Nephron (organoid): Measurements from ENCODE around the gene CASP7.
A peak's percentile ranks its signal among the peaks of the same experiment; 100 is the strongest.

ENCODE experiments used
- H3K27ac Mint-ChIP-seq, 3 experiments: 2 replicates each; pipeline ENCODE4 v1.8.0; 2020; ENCODE audit warnings: mixed read lengths in 3 of 3, mild to moderate bottlenecking in 2 of 3, moderate library complexity in 1 of 3
- H3K27me3 Mint-ChIP-seq: 2 replicates; pipeline ENCODE4 v1.8.0; 2021; ENCODE audit warnings: low read depth, mild to moderate bottlenecking, moderate library complexity, mixed read lengths
- H3K36me3 Mint-ChIP-seq: 2 replicates; pipeline ENCODE4 v1.8.0; 2020; ENCODE audit warnings: low read depth, mixed read lengths
- H3K4me1 Mint-ChIP-seq: 2 replicates; pipeline ENCODE4 v1.8.0; 2020; ENCODE audit warnings: mixed read lengths
- H3K4me3 Mint-ChIP-seq, 3 experiments: 2 replicates each; pipeline ENCODE4 v1.8.0; 2020; ENCODE audit warnings: mild to moderate bottlenecking in 3 of 3, mixed read lengths in 3 of 3, moderate library complexity in 2 of 3
- H3K9me3 Mint-ChIP-seq: 2 replicates; pipeline ENCODE4 v1.8.0; 2020; ENCODE audit warnings: mixed read lengths
- TF ChIP-seq, protein P1 (sequence below), 3 experiments: fragments of 200-600 bp; sonication (generic); IDR thresholded peaks; one replicate each; pipeline ENCODE4 v1.5.0; 2021; ENCODE audit warnings: antibody characterized with exemption in 3 of 3; ENCODE audit not compliant: unreplicated experiment in 3 of 3

The CASP7 gene

GRCh38 chr10:113695691-113696090 lies 16.0 kb downstream of the CASP7 start:
- TF ChIP-seq, protein P1, sequence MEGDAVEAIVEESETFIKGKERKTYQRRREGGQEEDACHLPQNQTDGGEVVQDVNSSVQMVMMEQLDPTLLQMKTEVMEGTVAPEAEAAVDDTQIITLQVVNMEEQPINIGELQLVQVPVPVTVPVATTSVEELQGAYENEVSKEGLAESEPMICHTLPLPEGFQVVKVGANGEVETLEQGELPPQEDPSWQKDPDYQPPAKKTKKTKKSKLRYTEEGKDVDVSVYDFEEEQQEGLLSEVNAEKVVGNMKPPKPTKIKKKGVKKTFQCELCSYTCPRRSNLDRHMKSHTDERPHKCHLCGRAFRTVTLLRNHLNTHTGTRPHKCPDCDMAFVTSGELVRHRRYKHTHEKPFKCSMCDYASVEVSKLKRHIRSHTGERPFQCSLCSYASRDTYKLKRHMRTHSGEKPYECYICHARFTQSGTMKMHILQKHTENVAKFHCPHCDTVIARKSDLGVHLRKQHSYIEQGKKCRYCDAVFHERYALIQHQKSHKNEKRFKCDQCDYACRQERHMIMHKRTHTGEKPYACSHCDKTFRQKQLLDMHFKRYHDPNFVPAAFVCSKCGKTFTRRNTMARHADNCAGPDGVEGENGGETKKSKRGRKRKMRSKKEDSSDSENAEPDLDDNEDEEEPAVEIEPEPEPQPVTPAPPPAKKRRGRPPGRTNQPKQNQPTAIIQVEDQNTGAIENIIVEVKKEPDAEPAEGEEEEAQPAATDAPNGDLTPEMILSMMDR (IDR thresholded peaks at IDR 0.05; ENCODE audit: unreplicated experiment in 3 of 3): no peak
- no peak overlapping the region for H3K27ac Mint-ChIP-seq
- peaks cover 31% of the 10 kb centered on the region for H3K9me3 Mint-ChIP-seq
- peaks cover 70% of the 10 kb centered on the region for H3K36me3 Mint-ChIP-seq
- H3K27me3 Mint-ChIP-seq: no peaks in the 10 kb centered on the region
- no peak overlapping the region for H3K4me3 Mint-ChIP-seq
- no peaks in the 10 kb centered on the region for H3K4me1 Mint-ChIP-seq

- TF ChIP-seq, protein P1 (IDR thresholded peaks at IDR 0.05; ENCODE audit: unreplicated experiment in 3 of 3): no peak
- Mint-ChIP-seq H3K36me3 (peaks cover 66% of the 10 kb centered on the region), H3K27me3 (no peaks in the 10 kb centered on the region)
Observed at GRCh38 chr10:113697595-113697994, 17.9 kb downstream of the CASP7 start.

DNA sequence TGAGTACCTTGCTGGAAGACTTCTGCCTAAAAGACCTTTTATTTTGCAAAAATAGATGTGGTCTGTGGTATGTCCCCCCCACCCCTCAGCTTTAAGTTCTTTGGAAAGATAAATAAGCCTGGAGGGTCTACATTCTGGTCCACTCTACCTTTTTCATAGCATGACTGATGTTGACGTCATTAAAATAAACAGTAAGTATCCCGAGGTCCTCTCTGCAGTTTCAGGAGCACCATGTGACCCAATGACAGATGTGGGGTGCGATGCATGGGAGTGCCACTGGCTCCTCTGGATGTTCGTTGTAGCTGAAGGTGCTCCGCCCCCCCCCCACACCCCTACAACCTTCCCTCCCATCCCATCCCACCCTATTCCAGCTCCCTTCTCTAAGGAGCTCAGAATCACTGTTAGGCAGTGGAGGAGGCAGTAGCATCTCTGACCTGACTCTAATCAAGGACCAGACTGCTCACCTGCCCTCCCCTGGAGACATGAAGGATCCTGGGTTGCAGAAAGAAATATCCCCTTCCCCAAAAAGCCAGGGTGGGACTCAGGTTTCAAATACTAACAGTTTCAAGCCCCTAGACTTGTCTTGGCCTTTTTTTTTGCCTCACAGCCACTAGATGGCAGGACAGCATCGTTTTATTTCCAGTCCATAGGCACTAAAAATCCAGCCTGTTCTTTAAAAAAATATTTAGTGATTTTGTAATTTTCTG lies 25.1 kb downstream of the CASP7 start:
- Mint-ChIP-seq H3K27me3 (no peaks in the 10 kb centered on the region), H3K36me3 (peaks cover 15% of the 10 kb centered on the region), H3K4me1 (peaks cover 24% of the 10 kb centered on the region), H3K9me3 (no peaks in the 10 kb centered on the region), H3K27ac (no peak overlapping the region), H3K4me3 (no peak overlapping the region)
- TF ChIP-seq, protein P1 (IDR thresholded peaks at IDR 0.05; ENCODE audit: unreplicated experiment in 3 of 3): peak; percentile 59 to 71 (median 69)

More at GRCh38 chr10:113697595-113697994, 17.9 kb downstream of the CASP7 start:
- H3K27ac Mint-ChIP-seq: no peak overlapping the region
- H3K4me1 Mint-ChIP-seq: no peaks in the 10 kb centered on the region
- H3K4me3 Mint-ChIP-seq: no peak overlapping the region
- H3K9me3 Mint-ChIP-seq: peaks cover 24% of the 10 kb centered on the region

- H3K27ac Mint-ChIP-seq: no peak overlapping the region
- peaks cover 29% of the 10 kb centered on the region for H3K4me1 Mint-ChIP-seq
- no peaks in the 10 kb centered on the region for H3K9me3 Mint-ChIP-seq
- H3K4me3 Mint-ChIP-seq: no peak overlapping the region
- TF ChIP-seq, protein P1 (IDR thresholded peaks at IDR 0.05; ENCODE audit: unreplicated experiment in 3 of 3): peak in 1 of 3 experiments; percentile 4
- no peaks in the 10 kb centered on the region for H3K27me3 Mint-ChIP-seq
- H3K36me3 Mint-ChIP-seq: peaks cover 14% of the 10 kb centered on the region
Observed at GRCh38 chr10:113705344-113705652, 25.6 kb downstream of the CASP7 start.

DNA sequence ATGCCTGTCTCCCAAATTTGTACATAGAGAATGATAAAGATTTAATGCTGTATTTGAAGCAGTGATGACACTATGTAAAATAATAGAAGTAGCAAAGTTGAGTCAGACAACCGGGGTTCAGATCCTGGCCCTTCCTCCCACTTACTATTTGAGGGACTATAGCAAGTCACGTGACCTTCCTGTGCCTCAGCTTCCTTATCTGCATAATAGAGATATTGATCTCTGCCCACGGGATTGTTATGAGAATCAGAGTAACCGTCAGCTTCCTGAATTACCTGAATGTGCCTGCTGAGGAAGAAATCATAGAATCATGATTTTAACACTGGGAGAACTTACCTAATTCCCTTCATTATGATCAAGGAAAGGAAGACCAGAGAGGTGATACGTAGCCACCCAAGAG lies 26.9 kb downstream of the CASP7 start:
- Mint-ChIP-seq H3K4me3 (no peak overlapping the region), H3K9me3 (no peaks in the 10 kb centered on the region), H3K27ac (peak overlapping the region in 1 of 3 experiments; percentile 34), H3K27me3 (peaks cover under 1% of the 10 kb centered on the region), H3K36me3 (peaks cover 4% of the 10 kb centered on the region), H3K4me1 (peaks cover 40% of the 10 kb centered on the region)
- TF ChIP-seq, protein P1 (IDR thresholded peaks at IDR 0.05; ENCODE audit: unreplicated experiment in 3 of 3): no peak

GRCh38 chr10:113708640-113709039 lies 28.9 kb downstream of the CASP7 start:
- H3K27ac Mint-ChIP-seq: peak overlapping the region in 1 of 3 experiments; percentile 22
- no peaks in the 10 kb centered on the region for H3K9me3 Mint-ChIP-seq
- TF ChIP-seq, protein P1 (IDR thresholded peaks at IDR 0.05; ENCODE audit: unreplicated experiment in 3 of 3): no peak
- no peak overlapping the region for H3K4me3 Mint-ChIP-seq
- H3K4me1 Mint-ChIP-seq: peaks cover 43% of the 10 kb centered on the region
- H3K27me3 Mint-ChIP-seq: peaks cover 4% of the 10 kb centered on the region
- no peaks in the 10 kb centered on the region for H3K36me3 Mint-ChIP-seq
